ENCODE results near the gene PLCB2.

DNA sequence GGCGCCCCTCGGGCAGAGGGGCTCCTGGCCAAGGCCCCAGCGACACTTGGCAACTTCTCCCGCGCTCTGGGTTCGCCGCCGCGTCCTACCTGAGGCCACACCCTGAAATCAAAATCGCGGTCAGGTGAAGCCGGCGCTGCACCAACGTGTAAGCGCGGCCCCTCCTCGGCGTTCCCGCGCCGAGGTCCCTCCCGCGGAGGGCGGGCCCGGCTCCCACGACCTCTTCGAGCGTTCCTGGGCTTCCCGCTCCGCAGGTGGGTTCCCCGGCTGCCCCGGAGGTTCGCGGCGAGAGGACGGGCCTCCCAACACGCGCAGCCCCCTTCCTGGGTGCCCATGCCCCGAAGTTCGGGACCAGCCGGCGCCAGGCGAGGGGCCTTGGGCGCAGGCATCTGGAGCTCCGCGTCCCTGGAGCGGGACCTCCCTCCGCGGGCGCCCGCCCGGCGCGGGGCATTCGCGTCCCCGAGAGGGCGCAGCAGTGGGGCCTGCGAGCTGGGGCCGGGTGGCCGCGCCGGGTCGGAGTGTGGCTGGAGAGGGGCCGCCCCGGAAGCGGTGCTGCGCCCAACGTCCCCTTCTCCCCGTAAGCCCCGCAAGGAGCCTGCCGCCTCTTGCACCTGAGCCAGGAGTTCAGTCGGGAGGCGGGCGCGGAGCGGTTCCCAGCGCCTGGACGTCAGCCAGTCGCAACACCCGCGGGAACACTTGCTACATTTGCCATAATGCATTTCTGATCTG is 55.1 kb downstream of the PLCB2 start:
- TF ChIP-seq TEAD4 (IDR thresholded peaks at IDR 0.05; ENCODE audit: borderline replicate concordance, insufficient read depth) (no peak), NFIC (IDR thresholded peaks at IDR 0.05; ENCODE audit: borderline replicate concordance) (no peak), TCF12 (IDR thresholded peaks at IDR 0.05) (no peak), FOXM1 (IDR thresholded peaks at IDR 0.05; ENCODE audit: low read depth) (no peak), RCOR1 (IDR thresholded peaks at IDR 0.05; ENCODE audit: low read length) (no peak), TAF1 (IDR thresholded peaks at IDR 0.05; ENCODE audit: borderline replicate concordance, low read depth, low read length) (no peak), POLR2AphosphoS5 (IDR thresholded peaks at IDR 0.05; ENCODE audit: low read depth, low read length) (no peak), EP300 (IDR thresholded peaks at IDR 0.05; ENCODE audit: borderline replicate concordance in 1 of 2, low read depth in 1 of 2, low read length in 1 of 2) (no peak), SMC3 (IDR thresholded peaks at IDR 0.05; ENCODE audit: low read depth, low read length) (no peak)
- TF ChIP-seq, protein P1, sequence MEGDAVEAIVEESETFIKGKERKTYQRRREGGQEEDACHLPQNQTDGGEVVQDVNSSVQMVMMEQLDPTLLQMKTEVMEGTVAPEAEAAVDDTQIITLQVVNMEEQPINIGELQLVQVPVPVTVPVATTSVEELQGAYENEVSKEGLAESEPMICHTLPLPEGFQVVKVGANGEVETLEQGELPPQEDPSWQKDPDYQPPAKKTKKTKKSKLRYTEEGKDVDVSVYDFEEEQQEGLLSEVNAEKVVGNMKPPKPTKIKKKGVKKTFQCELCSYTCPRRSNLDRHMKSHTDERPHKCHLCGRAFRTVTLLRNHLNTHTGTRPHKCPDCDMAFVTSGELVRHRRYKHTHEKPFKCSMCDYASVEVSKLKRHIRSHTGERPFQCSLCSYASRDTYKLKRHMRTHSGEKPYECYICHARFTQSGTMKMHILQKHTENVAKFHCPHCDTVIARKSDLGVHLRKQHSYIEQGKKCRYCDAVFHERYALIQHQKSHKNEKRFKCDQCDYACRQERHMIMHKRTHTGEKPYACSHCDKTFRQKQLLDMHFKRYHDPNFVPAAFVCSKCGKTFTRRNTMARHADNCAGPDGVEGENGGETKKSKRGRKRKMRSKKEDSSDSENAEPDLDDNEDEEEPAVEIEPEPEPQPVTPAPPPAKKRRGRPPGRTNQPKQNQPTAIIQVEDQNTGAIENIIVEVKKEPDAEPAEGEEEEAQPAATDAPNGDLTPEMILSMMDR (IDR thresholded peaks at IDR 0.05), result no peak
- TF ChIP-seq, protein P2, sequence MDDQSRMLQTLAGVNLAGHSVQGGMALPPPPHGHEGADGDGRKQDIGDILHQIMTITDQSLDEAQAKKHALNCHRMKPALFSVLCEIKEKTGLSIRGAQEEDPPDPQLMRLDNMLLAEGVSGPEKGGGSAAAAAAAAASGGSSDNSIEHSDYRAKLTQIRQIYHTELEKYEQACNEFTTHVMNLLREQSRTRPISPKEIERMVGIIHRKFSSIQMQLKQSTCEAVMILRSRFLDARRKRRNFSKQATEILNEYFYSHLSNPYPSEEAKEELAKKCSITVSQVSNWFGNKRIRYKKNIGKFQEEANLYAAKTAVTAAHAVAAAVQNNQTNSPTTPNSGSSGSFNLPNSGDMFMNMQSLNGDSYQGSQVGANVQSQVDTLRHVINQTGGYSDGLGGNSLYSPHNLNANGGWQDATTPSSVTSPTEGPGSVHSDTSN (IDR thresholded peaks at IDR 0.05), result no peak
- TF ChIP-seq, protein P3, sequence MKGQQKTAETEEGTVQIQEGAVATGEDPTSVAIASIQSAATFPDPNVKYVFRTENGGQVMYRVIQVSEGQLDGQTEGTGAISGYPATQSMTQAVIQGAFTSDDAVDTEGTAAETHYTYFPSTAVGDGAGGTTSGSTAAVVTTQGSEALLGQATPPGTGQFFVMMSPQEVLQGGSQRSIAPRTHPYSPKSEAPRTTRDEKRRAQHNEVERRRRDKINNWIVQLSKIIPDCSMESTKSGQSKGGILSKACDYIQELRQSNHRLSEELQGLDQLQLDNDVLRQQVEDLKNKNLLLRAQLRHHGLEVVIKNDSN (IDR thresholded peaks at IDR 0.05; ENCODE audit: borderline replicate concordance, low read depth), result no peak

All from SK-N-SH (cell line).